Loucy (cell line): ENCODE results near the gene UBTD2.

Experiments used
- EZH2phosphoT487 ChIP-seq: fragments of 200-600 bp; IDR thresholded peaks from 2 replicates; pipeline ENCODE4 v1.6.1; 2018; ENCODE audit warnings: antibody characterized with exemption, mild to moderate bottlenecking, moderate library complexity, borderline replicate concordance
- TF ChIP-seq, protein P1 (sequence below): fragments of 200-600 bp; sonication (generic); conservative IDR thresholded peaks from 2 replicates; pipeline ENCODE4 v1.5.1; 2014; ENCODE audit warnings: mild to moderate bottlenecking, antibody characterized with exemption, low read length

GRCh38 chr5:172165465-172165864 is 118.1 kb downstream of the UBTD2 start:
- TF ChIP-seq, protein P1, sequence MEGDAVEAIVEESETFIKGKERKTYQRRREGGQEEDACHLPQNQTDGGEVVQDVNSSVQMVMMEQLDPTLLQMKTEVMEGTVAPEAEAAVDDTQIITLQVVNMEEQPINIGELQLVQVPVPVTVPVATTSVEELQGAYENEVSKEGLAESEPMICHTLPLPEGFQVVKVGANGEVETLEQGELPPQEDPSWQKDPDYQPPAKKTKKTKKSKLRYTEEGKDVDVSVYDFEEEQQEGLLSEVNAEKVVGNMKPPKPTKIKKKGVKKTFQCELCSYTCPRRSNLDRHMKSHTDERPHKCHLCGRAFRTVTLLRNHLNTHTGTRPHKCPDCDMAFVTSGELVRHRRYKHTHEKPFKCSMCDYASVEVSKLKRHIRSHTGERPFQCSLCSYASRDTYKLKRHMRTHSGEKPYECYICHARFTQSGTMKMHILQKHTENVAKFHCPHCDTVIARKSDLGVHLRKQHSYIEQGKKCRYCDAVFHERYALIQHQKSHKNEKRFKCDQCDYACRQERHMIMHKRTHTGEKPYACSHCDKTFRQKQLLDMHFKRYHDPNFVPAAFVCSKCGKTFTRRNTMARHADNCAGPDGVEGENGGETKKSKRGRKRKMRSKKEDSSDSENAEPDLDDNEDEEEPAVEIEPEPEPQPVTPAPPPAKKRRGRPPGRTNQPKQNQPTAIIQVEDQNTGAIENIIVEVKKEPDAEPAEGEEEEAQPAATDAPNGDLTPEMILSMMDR: no peak
- no peak for TF ChIP-seq EZH2phosphoT487
